ENCODE results near the gene EVA1C. TPM values are rescaled to one million over a fixed set of nuclear protein-coding genes. Genes with fewer than 3 reads are reported as not detected.
"Not testable (repeated sequence)": the region's sequence is repeated elsewhere in the genome, so short reads cannot be mapped to it uniquely, and the experiment has no call there.

The EVA1C gene
- polyA plus RNA-seq, 1 experiment: 9.6 TPM

GRCh38 chr21:32537569-32537881 is 125.0 kb downstream of the EVA1C start:
- ChIA-PET CTCF (interaction anchor here (1.1 kb wide), 1 partner anchor 15 kb away, joined by 3 read pairs; no protein-coding TSS in a partner anchor), POLR2A (no interaction called here)
- DNase-seq (ENCODE audit: low read depth): no peak
- H3K36me3 ChIP-seq (ENCODE audit: control insufficient read depth, insufficient read depth, low read length): no peaks in the 10 kb centered on the region; the same call in 1 of the 2 replicates
- TF ChIP-seq, protein P1, sequence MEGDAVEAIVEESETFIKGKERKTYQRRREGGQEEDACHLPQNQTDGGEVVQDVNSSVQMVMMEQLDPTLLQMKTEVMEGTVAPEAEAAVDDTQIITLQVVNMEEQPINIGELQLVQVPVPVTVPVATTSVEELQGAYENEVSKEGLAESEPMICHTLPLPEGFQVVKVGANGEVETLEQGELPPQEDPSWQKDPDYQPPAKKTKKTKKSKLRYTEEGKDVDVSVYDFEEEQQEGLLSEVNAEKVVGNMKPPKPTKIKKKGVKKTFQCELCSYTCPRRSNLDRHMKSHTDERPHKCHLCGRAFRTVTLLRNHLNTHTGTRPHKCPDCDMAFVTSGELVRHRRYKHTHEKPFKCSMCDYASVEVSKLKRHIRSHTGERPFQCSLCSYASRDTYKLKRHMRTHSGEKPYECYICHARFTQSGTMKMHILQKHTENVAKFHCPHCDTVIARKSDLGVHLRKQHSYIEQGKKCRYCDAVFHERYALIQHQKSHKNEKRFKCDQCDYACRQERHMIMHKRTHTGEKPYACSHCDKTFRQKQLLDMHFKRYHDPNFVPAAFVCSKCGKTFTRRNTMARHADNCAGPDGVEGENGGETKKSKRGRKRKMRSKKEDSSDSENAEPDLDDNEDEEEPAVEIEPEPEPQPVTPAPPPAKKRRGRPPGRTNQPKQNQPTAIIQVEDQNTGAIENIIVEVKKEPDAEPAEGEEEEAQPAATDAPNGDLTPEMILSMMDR (IDR thresholded peaks at IDR 0.05; ENCODE audit: insufficient read depth, low read depth, low read length): no peak
- H3K4me3 ChIP-seq (ENCODE audit: low read depth, low read length): no peak overlapping the region
- no peaks in the 10 kb centered on the region for H3K27me3 ChIP-seq (ENCODE audit: control insufficient read depth, insufficient read depth, low read length)

DNA sequence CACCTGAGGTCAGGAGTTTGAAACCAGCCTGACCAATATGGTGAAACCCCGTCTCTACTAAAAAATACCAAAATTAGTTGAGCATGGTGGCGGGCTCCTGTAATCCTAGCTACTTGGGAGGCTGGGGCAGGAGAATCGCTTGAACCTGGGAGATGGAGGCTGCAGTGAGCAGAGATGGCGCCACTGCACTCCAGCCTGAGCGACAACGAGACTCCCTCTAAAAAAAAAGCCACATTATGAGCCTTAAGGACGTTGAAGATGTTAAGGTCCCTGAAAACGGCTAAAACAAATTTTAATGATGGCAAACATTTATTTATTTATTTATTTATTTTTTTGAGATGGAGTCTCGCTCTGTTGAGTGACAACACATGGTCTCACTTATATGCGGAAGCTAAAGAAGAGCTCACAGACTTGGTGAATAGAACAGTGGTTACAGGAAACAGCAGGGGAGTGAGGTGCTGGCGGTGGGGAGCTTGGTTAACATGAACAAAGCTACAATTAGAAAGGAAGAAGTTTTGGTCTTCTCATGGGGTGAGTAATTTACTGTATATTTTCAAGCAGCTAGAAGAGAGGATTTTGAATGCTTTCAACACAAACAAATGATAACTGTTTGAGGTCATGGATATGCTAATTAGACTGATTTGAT is 125.8 kb downstream of the EVA1C start:
- CTCF ChIA-PET: interaction anchor here (0.8 kb wide), 1 partner anchor 9 kb away, joined by 3 read pairs; no protein-coding TSS in a partner anchor
- Histone ChIP-seq H3K27me3 (ENCODE audit: control insufficient read depth, insufficient read depth, low read length) (no peaks in the 10 kb centered on the region), H3K36me3 (ENCODE audit: control insufficient read depth, insufficient read depth, low read length) (no peaks in the 10 kb centered on the region; the same call in 1 of the 2 replicates), H3K4me3 (ENCODE audit: low read depth, low read length) (no peak overlapping the region)
- TF ChIP-seq, protein P1 (IDR thresholded peaks at IDR 0.05; ENCODE audit: insufficient read depth, low read depth, low read length): no peak
- POLR2A ChIA-PET: no interaction called here
- DNase-seq (ENCODE audit: low read depth): no peak

DNA sequence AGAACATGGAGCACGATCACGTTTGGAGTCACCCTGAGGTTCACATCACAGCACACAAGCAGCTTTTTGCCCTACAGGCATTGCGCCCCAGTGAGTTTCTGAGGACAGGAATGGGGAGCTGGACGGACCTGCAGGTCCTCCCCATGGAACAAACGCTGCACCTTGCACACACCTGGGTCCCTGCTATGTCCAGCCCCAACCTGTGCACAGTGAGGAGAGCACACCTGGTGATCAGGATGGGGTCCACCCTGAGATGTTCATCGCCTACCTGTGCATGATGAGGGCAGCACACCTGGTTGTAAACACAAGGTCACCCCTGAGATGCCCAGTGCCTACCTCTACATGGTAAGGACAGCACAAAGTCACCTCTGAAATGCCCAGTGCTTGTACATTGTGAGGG is 126.9 kb downstream of the EVA1C start:
- ChIA-PET POLR2A (no interaction called here), CTCF (interaction anchor here (1.2 kb wide), 1 partner anchor 14 kb away, joined by 4 read pairs; no protein-coding TSS in a partner anchor)
- DNase-seq (ENCODE audit: low read depth): no peak
- Histone ChIP-seq H3K27me3 (ENCODE audit: control insufficient read depth, insufficient read depth, low read length) (no peaks in the 10 kb centered on the region), H3K4me3 (ENCODE audit: low read depth, low read length) (no peak overlapping the region), H3K36me3 (ENCODE audit: control insufficient read depth, insufficient read depth, low read length) (no peaks in the 10 kb centered on the region; the same call in 1 of the 2 replicates)
- TF ChIP-seq, protein P1 (IDR thresholded peaks at IDR 0.05; ENCODE audit: insufficient read depth, low read depth, low read length): no peak

- H3K27me3 ChIP-seq (ENCODE audit: control insufficient read depth, insufficient read depth, low read length); H3K36me3 ChIP-seq (ENCODE audit: control insufficient read depth, insufficient read depth, low read length); H3K4me3 ChIP-seq (ENCODE audit: low read depth, low read length); POLR2A ChIA-PET; DNase-seq (ENCODE audit: low read depth): not testable (repeated sequence)
- CTCF ChIA-PET: interaction anchor here (0.8 kb wide), 1 partner anchor 16 kb away, joined by 3 read pairs; no protein-coding TSS in a partner anchor
Measured at GRCh38 chr21:32543056-32543455, 130.6 kb downstream of the EVA1C start.

GRCh38 chr21:32543975-32544374 is 131.5 kb downstream of the EVA1C start:
- ChIA-PET CTCF (interaction anchor here (0.7 kb wide), 1 partner anchor 838 kb away, joined by 3 read pairs; no protein-coding TSS in a partner anchor), POLR2A (no interaction called here)
- no peaks in the 10 kb centered on the region for H3K36me3 ChIP-seq (ENCODE audit: control insufficient read depth, insufficient read depth, low read length)
- no peak overlapping the region for H3K4me3 ChIP-seq (ENCODE audit: low read depth, low read length)
- no peaks in the 10 kb centered on the region for H3K27me3 ChIP-seq (ENCODE audit: control insufficient read depth, insufficient read depth, low read length)
- DNase-seq (ENCODE audit: low read depth): no peak
- TF ChIP-seq, protein P1 (IDR thresholded peaks at IDR 0.05; ENCODE audit: insufficient read depth, low read depth, low read length): no peak

DNA sequence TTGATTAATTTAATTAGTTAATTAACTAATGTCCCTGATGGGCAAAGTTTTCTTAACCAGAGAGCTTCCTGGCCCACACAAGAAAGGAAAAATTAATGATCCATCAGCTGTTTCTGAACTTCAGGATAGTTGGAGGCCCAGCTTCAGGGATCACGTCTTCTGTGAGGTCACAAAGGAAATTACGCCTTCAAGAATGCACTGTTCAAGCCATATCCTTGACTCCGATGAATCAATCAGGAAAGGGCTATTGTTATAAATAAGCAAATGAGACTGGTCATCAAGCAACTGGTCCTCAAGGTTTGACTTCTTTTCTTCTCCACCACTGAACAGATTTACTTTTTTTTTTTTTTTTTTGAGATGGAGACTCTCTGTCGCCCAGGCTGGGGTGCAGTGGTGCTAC is 132.2 kb downstream of the EVA1C start:
- ChIA-PET CTCF (no interaction called here), POLR2A (no interaction called here)
- H3K4me3 ChIP-seq (ENCODE audit: low read depth, low read length): no peak overlapping the region
- DNase-seq (ENCODE audit: low read depth): no peak
- H3K27me3 ChIP-seq (ENCODE audit: control insufficient read depth, insufficient read depth, low read length): no peaks in the 10 kb centered on the region
- no peaks in the 10 kb centered on the region for H3K36me3 ChIP-seq (ENCODE audit: control insufficient read depth, insufficient read depth, low read length)
- TF ChIP-seq, protein P1 (IDR thresholded peaks at IDR 0.05; ENCODE audit: insufficient read depth, low read depth, low read length): no peak

Measured in BJ (cell line).